ENCODE measurements around the gene RESP18.
"Not testable (repeated sequence)": the region's sequence is repeated elsewhere in the genome, so short reads cannot be mapped to it uniquely, and the experiment has no call there.

DNA sequence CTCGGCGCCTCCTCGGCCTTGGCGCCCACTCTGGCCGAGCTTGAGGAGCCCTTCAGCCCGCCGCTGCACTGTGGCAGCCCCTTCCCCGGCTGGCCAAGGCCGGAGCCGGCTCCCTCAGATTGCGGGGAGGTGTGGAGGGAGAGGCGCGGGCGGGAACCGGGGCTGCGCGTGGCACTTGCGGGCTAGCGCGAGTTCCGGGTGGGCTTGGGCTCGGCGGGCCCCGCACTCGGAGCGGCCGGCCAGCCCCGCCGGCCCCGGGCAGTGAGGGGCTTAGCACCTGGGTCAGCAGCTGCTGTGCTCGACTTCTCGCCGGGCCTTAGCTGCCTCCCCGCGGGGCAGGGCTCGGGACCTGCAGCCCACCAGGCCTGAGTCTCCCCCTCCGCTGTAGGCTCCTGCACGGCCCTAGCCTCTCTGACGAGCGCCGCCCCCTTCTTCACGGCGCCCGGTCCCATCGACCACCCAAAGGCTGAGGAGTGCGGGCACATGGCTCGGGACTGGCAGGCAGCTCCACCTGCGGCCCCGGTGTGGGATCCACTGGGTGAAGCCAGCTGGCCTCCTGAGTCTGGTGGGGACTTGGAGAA is 19.8 kb downstream of the RESP18 start:
- TF ChIP-seq, protein P1, sequence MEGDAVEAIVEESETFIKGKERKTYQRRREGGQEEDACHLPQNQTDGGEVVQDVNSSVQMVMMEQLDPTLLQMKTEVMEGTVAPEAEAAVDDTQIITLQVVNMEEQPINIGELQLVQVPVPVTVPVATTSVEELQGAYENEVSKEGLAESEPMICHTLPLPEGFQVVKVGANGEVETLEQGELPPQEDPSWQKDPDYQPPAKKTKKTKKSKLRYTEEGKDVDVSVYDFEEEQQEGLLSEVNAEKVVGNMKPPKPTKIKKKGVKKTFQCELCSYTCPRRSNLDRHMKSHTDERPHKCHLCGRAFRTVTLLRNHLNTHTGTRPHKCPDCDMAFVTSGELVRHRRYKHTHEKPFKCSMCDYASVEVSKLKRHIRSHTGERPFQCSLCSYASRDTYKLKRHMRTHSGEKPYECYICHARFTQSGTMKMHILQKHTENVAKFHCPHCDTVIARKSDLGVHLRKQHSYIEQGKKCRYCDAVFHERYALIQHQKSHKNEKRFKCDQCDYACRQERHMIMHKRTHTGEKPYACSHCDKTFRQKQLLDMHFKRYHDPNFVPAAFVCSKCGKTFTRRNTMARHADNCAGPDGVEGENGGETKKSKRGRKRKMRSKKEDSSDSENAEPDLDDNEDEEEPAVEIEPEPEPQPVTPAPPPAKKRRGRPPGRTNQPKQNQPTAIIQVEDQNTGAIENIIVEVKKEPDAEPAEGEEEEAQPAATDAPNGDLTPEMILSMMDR (IDR thresholded peaks at IDR 0.05): not testable (repeated sequence)
- not testable (repeated sequence) for TF ChIP-seq EP300 (IDR thresholded peaks at IDR 0.05)
